Parathyroid adenoma (tissue), 2 donors: ENCODE results near the gene C3orf85.

ENCODE experiments used
- H2AFZ ChIP-seq: fragments of 300-600 bp; sonication (generic); one replicate; pipeline ENCODE4 v1.7.0; 2017; ENCODE audit warnings: antibody characterized with exemption, mild to moderate bottlenecking
- H3K27ac ChIP-seq: fragments of 300-600 bp; sonication (generic); one replicate; pipeline ENCODE4 v1.7.0; 2017
- H3K27me3 ChIP-seq: fragments of 300-600 bp; sonication (generic); one replicate; pipeline ENCODE4 v1.7.0; 2017; ENCODE audit warnings: low read length; ENCODE audit not compliant: control insufficient read depth, insufficient read depth
- H3K36me3 ChIP-seq: fragments of 300-600 bp; sonication (generic); one replicate; pipeline ENCODE4 v1.7.0; 2017; ENCODE audit warnings: low read length; ENCODE audit not compliant: control insufficient read depth, insufficient read depth
- H3K4me1 ChIP-seq: fragments of 300-600 bp; sonication (generic); one replicate; pipeline ENCODE4 v1.7.0; 2017; ENCODE audit warnings: control low read depth
- H3K4me2 ChIP-seq: fragments of 300-600 bp; sonication (generic); one replicate; pipeline ENCODE4 v1.7.0; 2017; ENCODE audit warnings: low read length
- H3K4me3 ChIP-seq: fragments of 300-600 bp; sonication (generic); one replicate; pipeline ENCODE4 v1.7.0; 2017; ENCODE audit warnings: low read depth, low read length
- H3K79me2 ChIP-seq: fragments of 300-600 bp; sonication (generic); one replicate; pipeline ENCODE4 v1.7.0; 2017; ENCODE audit warnings: control low read depth
- H3K9ac ChIP-seq: fragments of 300-600 bp; sonication (generic); one replicate; pipeline ENCODE4 v1.7.0; 2017; ENCODE audit warnings: mild to moderate bottlenecking
- H3K9me3 ChIP-seq: fragments of 300-600 bp; sonication (generic); one replicate; pipeline ENCODE4 v1.7.0; 2017; ENCODE audit warnings: low read length; ENCODE audit not compliant: control insufficient read depth
- CTCF ChIP-seq: fragments of 300-600 bp; sonication (generic); IDR thresholded peaks from one replicate; pipeline ENCODE4 v1.7.0; 2017; ENCODE audit warnings: antibody characterized with exemption, mild to moderate bottlenecking
- donor health status: primary hyperparathyroidism.

Gene C3orf85

GRCh38 chr3:109176726-109177125 lies 40.2 kb downstream of the C3orf85 start:
- no peak for TF ChIP-seq CTCF
- Histone ChIP-seq H3K79me2 (no peaks in the 10 kb centered on the region), H3K27me3 (no peaks in the 10 kb centered on the region), H2AFZ (no peak overlapping the region), H3K9ac (no peak overlapping the region), H3K27ac (no peak overlapping the region), H3K4me3 (no peak overlapping the region), H3K36me3 (no peaks in the 10 kb centered on the region), H3K4me2 (no peak overlapping the region), H3K9me3 (no peaks in the 10 kb centered on the region), H3K4me1 (no peaks in the 10 kb centered on the region)

GRCh38 chr3:109177908-109178307 lies 41.4 kb downstream of the C3orf85 start:
- Histone ChIP-seq H3K4me1 (no peaks in the 10 kb centered on the region), H2AFZ (no peak overlapping the region), H3K27ac (no peak overlapping the region), H3K36me3 (no peaks in the 10 kb centered on the region), H3K79me2 (no peaks in the 10 kb centered on the region), H3K4me3 (no peak overlapping the region), H3K27me3 (no peaks in the 10 kb centered on the region), H3K9me3 (no peaks in the 10 kb centered on the region), H3K9ac (no peak overlapping the region), H3K4me2 (no peak overlapping the region)
- TF ChIP-seq CTCF: no peak

- no peak overlapping the region for H3K27ac ChIP-seq
- no peaks in the 10 kb centered on the region for H3K27me3 ChIP-seq
- no peak overlapping the region for H3K4me3 ChIP-seq
- no peaks in the 10 kb centered on the region for H3K4me1 ChIP-seq
- H2AFZ ChIP-seq: no peak overlapping the region
- H3K4me2 ChIP-seq: no peak overlapping the region
- H3K9me3 ChIP-seq: no peaks in the 10 kb centered on the region
- no peaks in the 10 kb centered on the region for H3K36me3 ChIP-seq
- no peaks in the 10 kb centered on the region for H3K79me2 ChIP-seq
- no peak overlapping the region for H3K9ac ChIP-seq
- TF ChIP-seq CTCF: no peak
Measured at GRCh38 chr3:109178708-109179107, 42.2 kb downstream of the C3orf85 start.

- Histone ChIP-seq H3K9ac (no peak overlapping the region), H3K4me2 (no peak overlapping the region), H2AFZ (no peak overlapping the region), H3K27me3 (no peaks in the 10 kb centered on the region), H3K4me1 (no peaks in the 10 kb centered on the region), H3K27ac (no peak overlapping the region), H3K36me3 (no peaks in the 10 kb centered on the region), H3K79me2 (no peaks in the 10 kb centered on the region), H3K9me3 (no peaks in the 10 kb centered on the region), H3K4me3 (no peak overlapping the region)
- no peak for TF ChIP-seq CTCF
Measured at GRCh38 chr3:109184726-109185125, 48.2 kb downstream of the C3orf85 start.

GRCh38 chr3:109187390-109187789 lies 50.9 kb downstream of the C3orf85 start:
- no peak overlapping the region for H2AFZ ChIP-seq
- no peaks in the 10 kb centered on the region for H3K9me3 ChIP-seq
- H3K4me2 ChIP-seq: no peak overlapping the region
- no peak overlapping the region for H3K4me3 ChIP-seq
- H3K9ac ChIP-seq: no peak overlapping the region
- H3K27me3 ChIP-seq: no peaks in the 10 kb centered on the region
- TF ChIP-seq CTCF: no peak
- no peaks in the 10 kb centered on the region for H3K4me1 ChIP-seq
- no peaks in the 10 kb centered on the region for H3K36me3 ChIP-seq
- H3K27ac ChIP-seq: no peak overlapping the region
- no peaks in the 10 kb centered on the region for H3K79me2 ChIP-seq
